Stimulated activated naive CD8-positive, alpha-beta T cell treated with anti-CD3 and anti-CD28 coated beads, Interleukin-15, amount 100 ng/mL, for 72 hours (primary cell): Measurements from ENCODE around the gene RAB6D.
"Not testable (repeated sequence)": the region's sequence is repeated elsewhere in the genome, so short reads cannot be mapped to it uniquely, and the experiment has no call there.

Experiments used
- ATAC-seq: fragments of 150-1000 bp; cut with Tn5 transposase; 2 replicates; pipeline ENCODE4 v1.10.0; 2021; ENCODE audit warnings: mild to moderate bottlenecking, moderate library complexity
- DNase-seq, 2 donors: peaks; one replicate each; pipeline ENCODE4 v3.0.0; 2021 to 2022
- H3K27ac Mint-ChIP-seq, 2 donors: one replicate each; pipeline ENCODE4 v1.8.0; 2022; ENCODE audit warnings: mild to moderate bottlenecking in 2 of 2, mixed read lengths in 2 of 2, moderate library complexity in 2 of 2
- H3K27me3 Mint-ChIP-seq: one replicate; pipeline ENCODE4 v1.8.0; 2022; ENCODE audit warnings: mixed read lengths
- H3K4me1 Mint-ChIP-seq: one replicate; pipeline ENCODE4 v1.8.0; 2022; ENCODE audit warnings: mild to moderate bottlenecking, mixed read lengths
- H3K4me3 Mint-ChIP-seq, 2 donors: one replicate each; pipeline ENCODE4 v1.8.0; 2022; ENCODE audit warnings: mild to moderate bottlenecking in 2 of 2, mixed read lengths in 2 of 2, moderate library complexity in 1 of 2
- H3K9me3 Mint-ChIP-seq, 2 donors: one replicate each; pipeline ENCODE4 v1.8.0; 2022; ENCODE audit warnings: mixed read lengths in 2 of 2

The RAB6D gene

GRCh38 chr2:131363703-131364186, at the start of gene RAB6D:
Gene RAB6D, minus strand, starts transcription at chr2:131364168. Its CDS starts 448 bp downstream, at chr2:131363720.
- peaks cover 11% of the 10 kb centered on the region for H3K4me1 Mint-ChIP-seq
- peak within 1 kb of the TSS in 1 of 2 donors; percentile 12 for H3K27ac Mint-ChIP-seq
- peak within 1 kb of the TSS; percentile 70 to 77 for H3K4me3 Mint-ChIP-seq
- not testable (repeated sequence) for H3K9me3 Mint-ChIP-seq
- DNase-seq, result peak; percentile 8 to 15
- peak; percentile 70 for ATAC-seq
- peaks cover 73% of the 10 kb centered on the region for H3K27me3 Mint-ChIP-seq

- no peak overlapping the region for H3K27ac Mint-ChIP-seq
- DNase-seq, result peak; percentile 27 to 37
- no peaks in the 10 kb centered on the region for H3K4me1 Mint-ChIP-seq
- no peak overlapping the region for H3K4me3 Mint-ChIP-seq
- H3K27me3 Mint-ChIP-seq, result peaks cover 43% of the 10 kb centered on the region
- no peaks in the 10 kb centered on the region for H3K9me3 Mint-ChIP-seq
- ATAC-seq, result peak; percentile 66
Observed at GRCh38 chr2:131413148-131413747, 49.3 kb upstream of the RAB6D start.

GRCh38 chr2:131410173-131410572, 46.2 kb upstream of the RAB6D start:
- DNase-seq (no peak), ATAC-seq (no peak)
- H3K27me3 Mint-ChIP-seq, result peaks cover 32% of the 10 kb centered on the region
- H3K27ac Mint-ChIP-seq, result no peak overlapping the region
- no peaks in the 10 kb centered on the region for H3K9me3 Mint-ChIP-seq
- peaks cover 1% of the 10 kb centered on the region for H3K4me1 Mint-ChIP-seq
- H3K4me3 Mint-ChIP-seq, result no peak overlapping the region

- ATAC-seq, result no peak
- Mint-ChIP-seq H3K27me3 (peaks cover 35% of the 10 kb centered on the region), H3K4me1 (peaks cover 5% of the 10 kb centered on the region), H3K27ac (no peak overlapping the region), H3K4me3 (no peak overlapping the region), H3K9me3 (no peaks in the 10 kb centered on the region)
- no peak for DNase-seq
Observed at GRCh38 chr2:131408778-131409177, 44.8 kb upstream of the RAB6D start.

GRCh38 chr2:131408207-131408606, 44.2 kb upstream of the RAB6D start:
- Mint-ChIP-seq H3K27me3 (peaks cover 29% of the 10 kb centered on the region), H3K27ac (no peak overlapping the region), H3K9me3 (no peaks in the 10 kb centered on the region), H3K4me3 (no peak overlapping the region), H3K4me1 (peaks cover 5% of the 10 kb centered on the region)
- ATAC-seq (no peak), DNase-seq (no peak)

- ATAC-seq, result no peak
- Mint-ChIP-seq H3K4me3 (peak overlapping the region in 1 of 2 donors; percentile 9), H3K27me3 (peaks cover 37% of the 10 kb centered on the region), H3K4me1 (peaks cover 5% of the 10 kb centered on the region), H3K9me3 (no peaks in the 10 kb centered on the region), H3K27ac (no peak overlapping the region)
- no peak for DNase-seq
Observed at GRCh38 chr2:131404753-131405152, 40.8 kb upstream of the RAB6D start.

GRCh38 chr2:131402320-131403039, 38.5 kb upstream of the RAB6D start:
- peaks cover 5% of the 10 kb centered on the region for H3K4me1 Mint-ChIP-seq
- no peak for ATAC-seq
- H3K27me3 Mint-ChIP-seq, result peaks cover 25% of the 10 kb centered on the region
- H3K27ac Mint-ChIP-seq, result no peak overlapping the region
- H3K4me3 Mint-ChIP-seq, result no peak overlapping the region
- no peak for DNase-seq
- H3K9me3 Mint-ChIP-seq, result no peaks in the 10 kb centered on the region

GRCh38 chr2:131400849-131401248, 36.9 kb upstream of the RAB6D start:
- no peaks in the 10 kb centered on the region for H3K9me3 Mint-ChIP-seq
- peaks cover 5% of the 10 kb centered on the region for H3K4me1 Mint-ChIP-seq
- ATAC-seq (no peak), DNase-seq (no peak)
- peaks cover 29% of the 10 kb centered on the region for H3K27me3 Mint-ChIP-seq
- H3K27ac Mint-ChIP-seq, result no peak overlapping the region
- H3K4me3 Mint-ChIP-seq, result no peak overlapping the region

- not testable (repeated sequence) for H3K4me3 Mint-ChIP-seq, ATAC-seq, DNase-seq, H3K27ac Mint-ChIP-seq, H3K4me1 Mint-ChIP-seq, H3K9me3 Mint-ChIP-seq
- peaks cover 33% of the 10 kb centered on the region for H3K27me3 Mint-ChIP-seq
Observed at GRCh38 chr2:131400441-131400840, 36.5 kb upstream of the RAB6D start.

- not testable (repeated sequence) for H3K27ac Mint-ChIP-seq, ATAC-seq, H3K9me3 Mint-ChIP-seq, DNase-seq, H3K4me1 Mint-ChIP-seq, H3K4me3 Mint-ChIP-seq
- H3K27me3 Mint-ChIP-seq, result peaks cover 44% of the 10 kb centered on the region
Observed at GRCh38 chr2:131396209-131396608, 32.2 kb upstream of the RAB6D start.

- not testable (repeated sequence) for DNase-seq, H3K9me3 Mint-ChIP-seq, H3K4me1 Mint-ChIP-seq, H3K27ac Mint-ChIP-seq, ATAC-seq
- Mint-ChIP-seq H3K27me3 (peaks cover 34% of the 10 kb centered on the region), H3K4me3 (peak overlapping the region in 1 of 2 donors; percentile 13)
Observed at GRCh38 chr2:131395024-131395645, 31.2 kb upstream of the RAB6D start.

GRCh38 chr2:131394147-131394931, 30.4 kb upstream of the RAB6D start:
- Mint-ChIP-seq H3K4me3 (peak overlapping the region; percentile 29 to 61), H3K9me3 (no peaks in the 10 kb centered on the region), H3K27ac (peak overlapping the region in 1 of 2 donors; percentile 76), H3K27me3 (peaks cover 34% of the 10 kb centered on the region), H3K4me1 (peaks cover 6% of the 10 kb centered on the region)
- ATAC-seq (peak; percentile 68), DNase-seq (peak; percentile 28 to 30)

- not testable (repeated sequence) for H3K4me1 Mint-ChIP-seq, DNase-seq, ATAC-seq, H3K4me3 Mint-ChIP-seq, H3K27ac Mint-ChIP-seq, H3K9me3 Mint-ChIP-seq
- H3K27me3 Mint-ChIP-seq, result peaks cover 44% of the 10 kb centered on the region
Observed at GRCh38 chr2:131391953-131392352, 28.0 kb upstream of the RAB6D start.

GRCh38 chr2:131391471-131391870, 27.5 kb upstream of the RAB6D start:
- not testable (repeated sequence) for H3K9me3 Mint-ChIP-seq
- peak overlapping the region in 1 of 2 donors; percentile 82 for H3K27ac Mint-ChIP-seq
- ATAC-seq, result peak; percentile 22

GRCh38 chr2:131390495-131391130, 26.6 kb upstream of the RAB6D start:
- H3K9me3 Mint-ChIP-seq, H3K27ac Mint-ChIP-seq, H3K4me3 Mint-ChIP-seq, DNase-seq, H3K4me1 Mint-ChIP-seq: not testable (repeated sequence)
- peaks cover 37% of the 10 kb centered on the region for H3K27me3 Mint-ChIP-seq
- ATAC-seq, result peak; percentile 24

More at GRCh38 chr2:131391471-131391870, 27.5 kb upstream of the RAB6D start:
- peaks cover 44% of the 10 kb centered on the region for H3K27me3 Mint-ChIP-seq
- not testable (repeated sequence) for H3K4me3 Mint-ChIP-seq, H3K4me1 Mint-ChIP-seq, DNase-seq
